Skeletal muscle tissue (tissue), 4 donors: ENCODE measurements around the gene TEKTIP1. TPM values are rescaled to one million over a fixed set of nuclear protein-coding genes. Genes with fewer than 3 reads are reported as not detected.

Source experiments
- H3K27ac ChIP-seq: one replicate; pipeline ENCODE4 v1.7.0; 2013; ENCODE audit warnings: mild to moderate bottlenecking, low read depth, low read length, inconsistent platforms
- H3K27me3 ChIP-seq, 3 donors: one replicate each; pipeline ENCODE4 v1.7.0; 2013; ENCODE audit warnings: low read length in 3 of 3; ENCODE audit not compliant: control insufficient read depth in 3 of 3, insufficient read depth in 3 of 3
- H3K36me3 ChIP-seq, 3 donors: one replicate each; pipeline ENCODE4 v1.7.0; 2013; ENCODE audit warnings: low read length in 3 of 3; ENCODE audit not compliant: control insufficient read depth in 3 of 3, insufficient read depth in 3 of 3
- H3K4me1 ChIP-seq, 3 donors: one replicate each; pipeline ENCODE4 v1.7.0; 2013; ENCODE audit warnings: low read length in 3 of 3, mild to moderate bottlenecking in 3 of 3; ENCODE audit not compliant: control insufficient read depth in 3 of 3, insufficient read depth in 3 of 3
- H3K4me3 ChIP-seq, 3 donors: one replicate each; pipeline ENCODE4 v1.7.0; 2013; ENCODE audit warnings: low read length in 3 of 3
- H3K9ac ChIP-seq, 3 donors: one replicate each; pipeline ENCODE4 v1.7.0; 2013; ENCODE audit warnings: low read length in 3 of 3, mild to moderate bottlenecking in 3 of 3, moderate library complexity in 2 of 3, low read depth in 1 of 3
- H3K9me3 ChIP-seq, 3 donors: one replicate each; pipeline ENCODE4 v1.7.0; 2013; ENCODE audit warnings: low read length in 3 of 3; ENCODE audit not compliant: control insufficient read depth in 3 of 3
- total RNA-seq: library from RNA; depleted of rRNA; stranded (reverse); fragments of >200 nt; gene quantifications from one replicate; pipeline ENCODE4 v1.2.3, GENCODE V29; 2014
- donor health status: Osteomylitis.

TEKTIP1 gene
- total RNA-seq, 1 donor from 2014 or later: not detected

DNA sequence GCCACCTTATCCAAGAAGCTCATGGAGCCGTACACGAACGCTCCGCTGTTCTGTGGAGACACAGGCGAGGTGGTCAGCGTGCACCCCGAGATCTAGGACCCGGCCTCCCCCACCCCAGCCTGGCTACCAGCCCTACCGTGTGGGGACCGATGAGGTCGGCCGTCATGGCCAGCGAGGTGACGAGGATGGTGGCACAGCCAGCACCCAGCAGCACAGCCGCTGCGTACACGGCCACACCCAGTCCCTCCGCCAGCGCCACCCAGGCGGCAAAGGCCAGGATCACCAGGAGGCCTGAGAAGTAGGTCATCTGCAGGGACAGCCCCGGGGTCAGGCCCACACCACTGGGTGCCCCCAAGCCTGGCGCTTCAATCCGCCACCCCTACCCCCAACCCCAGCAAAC lies 7.1 kb downstream of the TEKTIP1 start:
- Histone ChIP-seq H3K9me3 (no peaks in the 10 kb centered on the region), H3K27ac (no peak overlapping the region), H3K4me3 (no peak overlapping the region), H3K36me3 (peaks cover 0 to 13% (median 4%) of the 10 kb centered on the region in 3 donors), H3K4me1 (peaks cover 0 to 3% (median 0%) of the 10 kb centered on the region in 3 donors), H3K27me3 (no peaks in the 10 kb centered on the region), H3K9ac (peak overlapping the region in 1 of 3 donors; percentile 8)

GRCh38 chr19:3547301-3547731 lies 8.3 kb downstream of the TEKTIP1 start:
- Histone ChIP-seq H3K9me3 (no peaks in the 10 kb centered on the region), H3K36me3 (peaks cover 0 to 11% (median 4%) of the 10 kb centered on the region in 3 donors), H3K4me3 (no peak overlapping the region), H3K9ac (no peak overlapping the region), H3K4me1 (peaks cover 0 to 3% (median 0%) of the 10 kb centered on the region in 3 donors), H3K27ac (no peak overlapping the region), H3K27me3 (no peaks in the 10 kb centered on the region)

DNA sequence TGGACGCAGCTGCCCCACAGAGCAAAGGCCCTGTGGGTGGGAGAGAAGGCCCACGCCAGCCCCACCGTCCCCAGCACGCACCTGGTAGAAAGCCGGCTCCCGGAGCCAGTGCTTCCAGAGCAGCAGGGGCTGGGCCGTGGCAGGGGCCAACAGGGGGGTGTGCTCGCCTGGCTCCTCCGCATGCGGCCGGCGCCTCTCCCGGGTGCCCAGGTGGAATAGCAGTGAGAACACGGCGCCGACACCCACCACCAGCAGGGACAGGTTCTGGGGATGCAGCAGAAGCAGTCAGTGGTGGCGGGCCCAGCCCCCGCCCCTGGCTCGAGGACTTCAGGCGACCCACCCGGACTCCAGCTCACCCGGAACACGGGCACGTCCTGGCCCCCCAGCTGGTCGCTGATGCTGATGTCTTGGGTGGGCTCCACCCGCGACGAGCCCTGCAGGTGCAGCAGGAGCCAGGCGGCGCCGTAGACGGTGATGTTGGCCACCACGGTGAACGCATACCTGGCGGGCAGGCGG lies 8.9 kb downstream of the TEKTIP1 start:
- Histone ChIP-seq H3K9ac (no peak overlapping the region), H3K27ac (no peak overlapping the region), H3K4me1 (peaks cover 0 to 5% (median 0%) of the 10 kb centered on the region in 3 donors), H3K4me3 (no peak overlapping the region), H3K36me3 (peaks cover 0 to 11% (median 4%) of the 10 kb centered on the region in 3 donors), H3K27me3 (no peaks in the 10 kb centered on the region), H3K9me3 (no peaks in the 10 kb centered on the region)

GRCh38 chr19:3548606-3549005 lies 9.6 kb downstream of the TEKTIP1 start:
- H3K36me3 ChIP-seq: peaks cover 0 to 11% (median 4%) of the 10 kb centered on the region in 3 donors
- no peaks in the 10 kb centered on the region for H3K9me3 ChIP-seq
- peaks cover 0 to 3% (median 0%) of the 10 kb centered on the region in 3 donors for H3K4me1 ChIP-seq
- no peak overlapping the region for H3K9ac ChIP-seq
- H3K4me3 ChIP-seq: no peak overlapping the region
- no peak overlapping the region for H3K27ac ChIP-seq
- no peaks in the 10 kb centered on the region for H3K27me3 ChIP-seq

DNA sequence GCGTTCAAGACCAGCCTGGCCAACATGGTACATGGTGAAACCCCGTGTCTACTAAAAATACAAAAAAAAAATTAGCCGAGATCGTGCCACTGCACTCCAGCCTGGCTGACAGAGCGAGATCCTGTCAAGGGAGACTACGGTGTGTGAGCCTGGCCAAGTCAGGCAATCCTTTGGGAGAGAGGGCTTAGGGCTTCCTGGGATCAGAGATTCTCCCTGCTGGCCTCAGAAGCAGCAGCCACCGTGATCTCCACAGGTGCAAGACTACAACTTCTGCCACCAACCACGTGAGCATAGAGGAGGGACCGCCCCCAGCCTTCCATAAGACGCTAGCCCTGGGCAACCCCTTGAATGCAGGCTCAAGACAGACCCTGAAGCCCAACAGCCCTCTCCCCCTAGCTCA lies 10.8 kb downstream of the TEKTIP1 start:
- H3K9me3 ChIP-seq: no peaks in the 10 kb centered on the region
- no peak overlapping the region for H3K9ac ChIP-seq
- H3K27me3 ChIP-seq: no peaks in the 10 kb centered on the region
- H3K27ac ChIP-seq: no peak overlapping the region
- H3K4me1 ChIP-seq: peaks cover 0 to 4% (median 3%) of the 10 kb centered on the region in 3 donors
- peaks cover 0 to 11% (median 4%) of the 10 kb centered on the region in 3 donors for H3K36me3 ChIP-seq
- H3K4me3 ChIP-seq: no peak overlapping the region

GRCh38 chr19:3550947-3551791 lies 12.2 kb downstream of the TEKTIP1 start:
- no peaks in the 10 kb centered on the region for H3K27me3 ChIP-seq
- no peak overlapping the region for H3K27ac ChIP-seq
- no peaks in the 10 kb centered on the region for H3K9me3 ChIP-seq
- no peak overlapping the region for H3K4me3 ChIP-seq
- H3K9ac ChIP-seq: no peak overlapping the region
- peaks cover 9 to 12% (median 12%) of the 10 kb centered on the region in 3 donors for H3K4me1 ChIP-seq
- peaks cover 0 to 7% (median 4%) of the 10 kb centered on the region in 3 donors for H3K36me3 ChIP-seq

DNA sequence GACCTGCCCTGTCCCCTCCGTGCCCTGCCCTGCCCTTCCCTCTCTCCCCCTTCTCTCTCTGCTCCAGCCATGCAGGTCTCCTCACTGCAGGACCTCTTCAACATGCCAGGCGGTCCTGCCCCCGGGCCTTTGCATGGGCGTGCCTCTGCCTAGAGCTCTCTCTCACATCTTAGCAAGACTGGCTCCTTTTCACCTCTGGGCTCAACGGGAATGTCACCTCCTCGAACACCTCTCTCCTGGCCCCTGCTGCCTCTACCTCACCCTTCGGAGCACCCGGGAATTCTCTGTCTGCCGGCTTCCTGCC lies 12.8 kb downstream of the TEKTIP1 start:
- H3K4me3 ChIP-seq: no peak overlapping the region
- H3K27ac ChIP-seq: no peak overlapping the region
- H3K4me1 ChIP-seq: peaks cover 15 to 18% (median 18%) of the 10 kb centered on the region in 3 donors
- H3K27me3 ChIP-seq: no peaks in the 10 kb centered on the region
- H3K36me3 ChIP-seq: peaks cover 0 to 4% (median 4%) of the 10 kb centered on the region in 3 donors
- H3K9ac ChIP-seq: no peak overlapping the region
- no peaks in the 10 kb centered on the region for H3K9me3 ChIP-seq

- peak overlapping the region in 1 of 3 donors; percentile 28 for H3K9ac ChIP-seq
- no peaks in the 10 kb centered on the region for H3K27me3 ChIP-seq
- H3K4me1 ChIP-seq: peaks cover 20 to 26% (median 20%) of the 10 kb centered on the region in 3 donors
- H3K9me3 ChIP-seq: no peaks in the 10 kb centered on the region
- peaks cover 0 to 4% (median 0%) of the 10 kb centered on the region in 3 donors for H3K36me3 ChIP-seq
- H3K27ac ChIP-seq: no peak overlapping the region
- H3K4me3 ChIP-seq: no peak overlapping the region
Observed at GRCh38 chr19:3554254-3555083, 15.5 kb downstream of the TEKTIP1 start.

DNA sequence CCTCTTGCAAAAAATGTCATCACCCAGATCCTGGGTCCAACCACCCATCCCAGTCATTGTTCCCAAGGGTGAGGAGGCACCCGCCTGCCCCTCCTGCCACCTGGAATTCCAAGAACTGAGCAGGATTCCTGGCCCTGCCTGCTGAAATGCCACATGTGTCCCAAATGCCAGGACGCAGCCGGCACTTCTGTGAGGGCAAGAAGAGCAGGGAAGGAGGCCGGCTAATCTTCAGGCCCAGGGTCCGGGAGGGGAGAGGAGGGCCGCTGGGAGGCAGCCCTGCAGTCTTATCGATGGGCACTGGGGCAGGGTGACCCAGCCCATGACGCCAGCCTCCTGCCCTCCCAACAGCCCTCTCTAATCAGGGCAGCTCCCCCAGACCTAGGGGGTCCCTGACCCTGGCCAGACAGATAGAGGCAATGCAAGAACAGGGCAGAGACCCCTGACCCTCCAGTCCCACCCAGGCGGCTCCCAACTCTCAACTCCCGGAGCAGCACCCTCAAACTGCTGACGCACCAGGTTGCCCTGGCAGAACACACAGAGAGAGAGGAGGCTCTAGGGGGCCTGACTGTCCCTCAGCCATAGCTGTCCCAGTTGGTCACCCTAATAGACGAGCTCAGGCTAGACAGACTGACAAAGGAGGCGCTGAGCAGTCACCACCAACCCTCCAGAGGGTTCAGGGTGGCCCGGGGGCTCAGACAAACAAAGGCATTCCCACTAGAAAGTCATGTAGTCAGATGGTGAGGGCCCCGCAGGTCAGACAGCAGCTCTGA lies 16.9 kb downstream of the TEKTIP1 start:
- peaks cover 20 to 26% (median 20%) of the 10 kb centered on the region in 3 donors for H3K4me1 ChIP-seq
- H3K9me3 ChIP-seq: no peaks in the 10 kb centered on the region
- H3K27me3 ChIP-seq: no peaks in the 10 kb centered on the region
- H3K9ac ChIP-seq: peak overlapping the region; percentile 68 to 87 (median 86)
- no peak overlapping the region for H3K27ac ChIP-seq
- H3K4me3 ChIP-seq: peak overlapping the region; percentile 86 to 96 (median 87)
- H3K36me3 ChIP-seq: no peaks in the 10 kb centered on the region
